Lung (tissue), 12 donors: ENCODE results near the gene TNFRSF19. TPM values are rescaled to one million over a fixed set of nuclear protein-coding genes. Genes with fewer than 3 reads are reported as not detected.

ENCODE experiments used
- ATAC-seq: fragments of 200-7000 bp; cut with Tn5 transposase; one replicate; pipeline ENCODE4 v1.9.1; 2020; ENCODE audit warnings: moderate number of reproducible peaks; ENCODE audit not compliant: insufficient read depth, low FRiP score
- DNase-seq, 3 donors: peaks; one replicate each; pipeline ENCODE4 v3.0.0-alpha.2; 2013 to 2017
- H3K27ac ChIP-seq, 2 donors: one replicate each; pipeline ENCODE4 v1.5.1; 2013; ENCODE audit warnings: mild to moderate bottlenecking in 2 of 2, moderate library complexity in 2 of 2, control low read depth in 1 of 2, inconsistent platforms in 1 of 2, low read depth in 1 of 2, low read length in 1 of 2
- H3K27me3 ChIP-seq, 3 donors: one replicate each; pipeline ENCODE4 v1.5.1; 2013; ENCODE audit warnings: low read length in 2 of 3; ENCODE audit not compliant: control insufficient read depth in 3 of 3, insufficient read depth in 3 of 3
- H3K36me3 ChIP-seq, 4 donors: one replicate each; pipeline ENCODE4 v1.5.1; 2013; ENCODE audit warnings: low read length in 4 of 4, mild to moderate bottlenecking in 1 of 4, moderate library complexity in 1 of 4; ENCODE audit not compliant: control insufficient read depth in 4 of 4, insufficient read depth in 4 of 4
- H3K4me1 ChIP-seq, 5 donors: one replicate each; pipeline ENCODE4 v1.5.1; 2013; ENCODE audit warnings: low read length in 5 of 5, mild to moderate bottlenecking in 2 of 5, moderate library complexity in 1 of 5; ENCODE audit not compliant: control insufficient read depth in 5 of 5, insufficient read depth in 5 of 5
- H3K4me3 ChIP-seq: one replicate; pipeline ENCODE4 v1.5.1; 2013; ENCODE audit warnings: mild to moderate bottlenecking, control low read depth, moderate library complexity
- H3K9ac ChIP-seq, 2 donors: one replicate each; pipeline ENCODE4 v1.5.1; 2013; ENCODE audit warnings: low read length in 2 of 2, control low read depth in 1 of 2; ENCODE audit not compliant: insufficient read depth in 1 of 2
- H3K9me3 ChIP-seq, 4 donors: one replicate each; pipeline ENCODE4 v1.5.1; 2013; ENCODE audit warnings: low read length in 3 of 4, mild to moderate bottlenecking in 1 of 4, moderate library complexity in 1 of 4; ENCODE audit not compliant: control insufficient read depth in 4 of 4, insufficient read depth in 3 of 4
- CTCF ChIP-seq: IDR thresholded peaks from 2 replicates; pipeline ENCODE4 v1.5.1; 2012; ENCODE audit warnings: mild to moderate bottlenecking; ENCODE audit errors: control extremely low read depth, extremely low read depth
- WGBS, 2 donors: extraction: QIAGEN DNeasy Blood & Tissue Kit; methylation state at CpG; one replicate each; pipeline ENCODE4 v1.1.7; 2013; 5-methylcytosine and 5-hydroxymethylcytosine counted together
- polyA plus RNA-seq, 2 donors: library from polyadenylated mRNA; stranded (reverse); fragments of 200-250 nt; gene quantifications; one replicate each; pipeline ENCODE4 v1.2.1, GENCODE V29; 2013
- total RNA-seq, 2 donors: library from RNA; depleted of rRNA in 1 of 2; stranded (reverse); fragments of >200 nt in 1 of 2; gene quantifications; one replicate each; pipeline ENCODE4 v1.2.1, GENCODE V29; 2014 to 2021
- donor health status: control.
- donor health status: control.
- donor health status: Bipolar disorder and iron deficiency.
- donor health status: healthy.
- donor health status: DM: yes; HTN: yes; CAD: no.

TNFRSF19 gene
- total and polyA plus RNA-seq, 4 donors = 9.5 to 68.0 (median 34.7) TPM

DNA sequence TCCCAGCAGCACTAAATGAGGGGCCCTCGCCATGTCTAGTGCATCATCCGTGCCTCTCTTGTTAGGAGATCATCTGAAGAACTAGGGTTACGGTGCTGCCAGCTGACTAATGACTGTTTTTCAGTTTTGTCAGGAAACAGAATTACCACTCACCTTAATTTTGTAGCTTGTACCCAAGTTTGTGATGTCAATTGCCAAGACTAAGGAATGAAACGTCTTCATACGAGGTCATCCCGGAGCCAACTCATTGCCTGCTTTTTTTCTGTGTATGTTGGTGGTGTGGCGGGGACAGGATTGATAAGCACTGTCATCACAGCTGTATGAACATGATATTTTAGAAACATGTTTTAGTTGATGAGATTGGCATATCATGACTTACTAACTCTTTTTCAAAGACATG, 100.6 kb downstream of the TNFRSF19 start:
- H3K36me3 ChIP-seq = peaks cover 0 to 46% (median 14%) of the 10 kb centered on the region in 4 donors
- peaks cover 0 to 73% (median 5%) of the 10 kb centered on the region in 5 donors for H3K4me1 ChIP-seq
- DNase-seq (peak in 1 of 3 donors; percentile 10), ATAC-seq (no peak)
- no peaks in the 10 kb centered on the region for H3K27me3 ChIP-seq
- H3K27ac ChIP-seq = no peak overlapping the region
- no peak overlapping the region for H3K9ac ChIP-seq
- H3K4me3 ChIP-seq = no peak overlapping the region
- no peaks in the 10 kb centered on the region for H3K9me3 ChIP-seq
- 84 to 90% methylated on average over 7 of the region's 7 CpGs for WGBS, 2 donors
- no peak for TF ChIP-seq CTCF

- Histone ChIP-seq H3K9me3 (no peaks in the 10 kb centered on the region), H3K4me3 (no peak overlapping the region), H3K36me3 (peaks cover 0 to 50% (median 14%) of the 10 kb centered on the region in 4 donors), H3K27me3 (no peaks in the 10 kb centered on the region), H3K9ac (no peak overlapping the region), H3K27ac (peak overlapping the region in 1 of 2 donors; percentile 3), H3K4me1 (peaks cover 0 to 68% (median 5%) of the 10 kb centered on the region in 5 donors)
- DNase-seq (no peak), ATAC-seq (no peak)
- 82 to 97% methylated on average over 2 of the region's 2 CpGs for WGBS, 2 donors
- no peak for TF ChIP-seq CTCF
Measured at GRCh38 chr13:23671377-23671776, 101.2 kb downstream of the TNFRSF19 start.

- no peak for ATAC-seq
- peak overlapping the region; percentile 3 to 56 for H3K27ac ChIP-seq
Measured at GRCh38 chr13:23671897-23672296, 101.7 kb downstream of the TNFRSF19 start.

More at GRCh38 chr13:23671897-23672296, 101.7 kb downstream of the TNFRSF19 start:
- WGBS, 2 donors = 52 to 63% methylated on average over 3 of the region's 3 CpGs
- no peak overlapping the region for H3K4me3 ChIP-seq
- H3K4me1 ChIP-seq = peaks cover 0 to 63% (median 5%) of the 10 kb centered on the region in 5 donors
- TF ChIP-seq CTCF = no peak
- no peaks in the 10 kb centered on the region for H3K27me3 ChIP-seq
- H3K36me3 ChIP-seq = peaks cover 0 to 50% (median 14%) of the 10 kb centered on the region in 4 donors
- no peaks in the 10 kb centered on the region for H3K9me3 ChIP-seq
- H3K9ac ChIP-seq = no peak overlapping the region
- peak in 1 of 3 donors; percentile 45 for DNase-seq
